NCI-H1417 (cell line): ENCODE results near the gene RPS2.
A peak's percentile ranks its signal among the peaks of the same experiment; 100 is the strongest.

Experiments used
- DNase-seq, 3 experiments: peaks; one replicate each; lab custom pipeline; 2025; lab: John Stamatoyannopoulos, UW

RPS2 gene

GRCh38 chr16:1919327-1919998 lies 45.2 kb downstream of the RPS2 start:
- no peak for DNase-seq

GRCh38 chr16:1918351-1919326 lies 46.0 kb downstream of the RPS2 start, which contains the start of gene HS3ST6:
Gene HS3ST6, minus strand, starts transcription at chr16:1918415. Its CDS starts 92 bp downstream, at chr16:1918323.
- DNase-seq = peak; percentile 27 to 35 (median 32)

GRCh38 chr16:1917665-1918350 lies 46.8 kb downstream of the RPS2 start:
- DNase-seq = no peak

- DNase-seq = peak in 1 of 3 experiments; percentile 32
Observed at GRCh38 chr16:1917056-1917664, 47.5 kb downstream of the RPS2 start.

DNA sequence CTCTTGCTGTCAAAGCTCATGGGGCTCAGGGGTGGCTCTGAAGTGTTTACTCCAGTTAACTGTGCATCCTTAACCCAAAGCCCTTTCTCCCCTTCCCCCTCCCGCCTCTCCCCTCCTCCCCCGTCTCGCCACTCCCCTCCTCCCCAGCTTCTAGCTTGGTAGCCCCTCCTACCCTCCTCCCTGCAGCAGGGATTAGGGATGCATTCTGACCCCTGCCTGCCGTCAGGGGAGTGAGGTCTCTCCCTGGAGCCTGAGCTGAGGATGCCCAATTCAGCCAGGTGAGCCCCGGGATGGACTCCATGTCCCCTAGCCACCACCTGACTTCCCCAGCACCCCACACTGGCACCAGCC lies 48.0 kb downstream of the RPS2 start:
- DNase-seq = no peak

GRCh38 chr16:1915732-1916639 lies 48.6 kb downstream of the RPS2 start:
- no peak for DNase-seq

DNA sequence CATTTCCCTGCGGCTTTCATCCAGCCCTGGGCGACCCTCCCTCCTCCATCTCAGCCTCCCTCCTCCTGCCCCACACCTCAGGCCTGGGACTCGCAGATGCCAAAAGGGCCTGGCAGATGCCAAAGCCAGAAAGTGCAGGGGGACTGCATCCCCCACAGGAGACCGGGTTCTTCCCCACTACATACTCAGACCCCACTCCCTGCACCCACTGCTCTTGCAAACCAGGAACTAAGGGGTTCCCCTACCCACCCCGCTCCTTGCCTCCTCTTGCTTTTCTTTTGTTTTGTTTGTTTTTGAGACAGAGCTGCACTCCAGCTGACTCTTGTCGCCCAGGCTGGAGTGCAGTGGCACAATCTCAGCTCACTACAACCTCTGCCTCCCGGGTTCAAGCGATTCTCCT lies 49.6 kb downstream of the RPS2 start:
- DNase-seq = no peak

GRCh38 chr16:1914084-1914608 lies 50.5 kb downstream of the RPS2 start:
- no peak for DNase-seq

- DNase-seq = peak; percentile 68 to 81 (median 78)
Observed at GRCh38 chr16:1913327-1914083, 51.1 kb downstream of the RPS2 start.

DNA sequence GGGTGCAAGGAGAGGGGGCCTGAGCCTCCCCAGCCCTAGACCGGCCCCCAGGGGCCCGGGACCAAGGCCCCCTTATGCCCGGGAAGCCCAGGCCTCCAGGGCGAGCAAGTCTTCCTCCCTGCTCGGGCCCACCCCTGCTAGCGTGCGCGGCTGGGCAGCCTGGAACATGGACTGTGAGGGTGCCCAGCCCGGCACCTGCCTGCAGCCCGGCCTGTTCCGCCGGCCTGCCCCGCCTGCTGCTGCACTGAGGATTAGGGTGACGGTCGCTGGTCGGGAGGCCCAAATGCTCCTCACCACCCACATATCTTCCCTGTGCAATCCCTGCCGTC lies 52.4 kb downstream of the RPS2 start:
- no peak for DNase-seq
